ENCODE measurements around the gene MLPH.

Gene MLPH

GRCh38 chr2:237599465-237600110, 112.5 kb downstream of the MLPH start:
- ChIA-PET CTCF (interaction anchor here (0.7 kb wide), 1 partner anchor 146 kb away, joined by 3 read pairs; no protein-coding TSS in a partner anchor), POLR2A (no interaction called here)
- no peak for TF ChIP-seq NFRKB (IDR thresholded peaks at IDR 0.05)
- TF ChIP-seq ELF4 (IDR thresholded peaks at IDR 0.05) = no peak
- TF ChIP-seq L3MBTL2 (conservative IDR thresholded peaks at IDR 0.05) = no peak
- no peak for TF ChIP-seq SP1 (IDR thresholded peaks at IDR 0.05)
- no peak for TF ChIP-seq FOXA1 (IDR thresholded peaks at IDR 0.05)
- TF ChIP-seq FOXM1 (IDR thresholded peaks at IDR 0.05; ENCODE audit: borderline replicate concordance) = no peak
- DNase-seq (ENCODE audit: extremely low spot score) = no peak

- ChIA-PET CTCF (interaction anchor here (0.6 to 1.4 kb wide), 4 partner anchors 19 to 881 kb away, joined by 3 to 5 read pairs (median 4); no protein-coding TSS in a partner anchor), POLR2A (no interaction called here)
- no peak for DNase-seq (ENCODE audit: extremely low spot score)
- TF ChIP-seq FOXK2 (IDR thresholded peaks at IDR 0.05) = no peak
- no peak for TF ChIP-seq NFRKB (IDR thresholded peaks at IDR 0.05)
- TF ChIP-seq CTBP1 (IDR thresholded peaks at IDR 0.05; ENCODE audit: borderline replicate concordance) = no peak
- no peak for TF ChIP-seq ELF4 (IDR thresholded peaks at IDR 0.05)
- TF ChIP-seq ARNT (IDR thresholded peaks at IDR 0.05) = no peak
- no peak for TF ChIP-seq BHLHE40 (IDR thresholded peaks at IDR 0.05; ENCODE audit: borderline replicate concordance)
- no peak for TF ChIP-seq L3MBTL2 (conservative IDR thresholded peaks at IDR 0.05)
- TF ChIP-seq TARDBP (IDR thresholded peaks at IDR 0.05) = no peak
- no peak for TF ChIP-seq FOXM1 (IDR thresholded peaks at IDR 0.05; ENCODE audit: borderline replicate concordance)
- TF ChIP-seq HDGF (IDR thresholded peaks at IDR 0.05; ENCODE audit: borderline replicate concordance) = no peak
- TF ChIP-seq FOXA1 (IDR thresholded peaks at IDR 0.05) = no peak
- TF ChIP-seq PKNOX1 (IDR thresholded peaks at IDR 0.05) = no peak
- TF ChIP-seq SP1 (IDR thresholded peaks at IDR 0.05) = no peak
- TF ChIP-seq SUZ12 (IDR thresholded peaks at IDR 0.05) = no peak
- TF ChIP-seq ZNF384 (IDR thresholded peaks at IDR 0.05) = no peak
- TF ChIP-seq LEF1 (IDR thresholded peaks at IDR 0.05; ENCODE audit: borderline replicate concordance) = no peak
These were observed 113.3 kb downstream of the MLPH start for GRCh38 chr2:237600205-237600846.

DNA sequence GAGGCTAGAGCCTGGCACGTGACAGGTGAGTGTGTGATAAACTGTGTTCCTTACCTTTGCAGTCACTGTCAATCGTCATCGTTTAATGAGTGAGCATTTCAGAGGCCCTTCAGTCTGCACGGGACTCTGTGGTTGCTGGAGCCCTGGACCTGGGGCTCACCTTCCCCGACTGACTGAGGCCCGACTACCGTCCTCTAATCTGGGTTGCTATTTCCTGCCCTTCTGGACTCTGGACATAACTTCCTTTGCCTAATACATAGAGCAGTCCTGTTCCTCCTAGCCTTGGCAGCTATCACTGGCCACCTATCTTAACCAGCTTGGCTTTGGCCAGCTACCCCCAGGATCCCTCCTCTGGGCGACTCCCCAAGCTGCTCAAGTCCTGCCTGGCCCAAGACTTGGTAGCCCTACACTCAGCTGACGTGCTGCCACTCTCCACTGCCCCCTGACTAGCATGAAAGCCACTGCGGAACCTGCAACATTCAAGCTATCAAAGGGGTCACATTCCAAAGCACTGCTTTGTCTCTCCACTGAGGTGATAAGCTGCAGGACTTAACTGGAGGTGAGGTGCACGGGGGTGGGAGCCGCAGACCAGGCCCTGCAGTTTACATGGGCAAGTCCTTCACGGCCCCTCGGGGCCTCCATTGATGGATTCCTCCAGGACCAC, 114.5 kb downstream of the MLPH start:
- TF ChIP-seq SP1 (IDR thresholded peaks at IDR 0.05) (no peak), PKNOX1 (IDR thresholded peaks at IDR 0.05) (no peak), FOXA1 (IDR thresholded peaks at IDR 0.05) (no peak), TARDBP (IDR thresholded peaks at IDR 0.05) (no peak), ZNF384 (IDR thresholded peaks at IDR 0.05) (no peak), NFRKB (IDR thresholded peaks at IDR 0.05) (no peak), BHLHE40 (IDR thresholded peaks at IDR 0.05; ENCODE audit: borderline replicate concordance) (no peak), L3MBTL2 (conservative IDR thresholded peaks at IDR 0.05) (no peak), CTBP1 (IDR thresholded peaks at IDR 0.05; ENCODE audit: borderline replicate concordance) (no peak), LEF1 (IDR thresholded peaks at IDR 0.05; ENCODE audit: borderline replicate concordance) (no peak)
- DNase-seq (ENCODE audit: extremely low spot score) = no peak
- POLR2A ChIA-PET = no interaction called here
- CTCF ChIA-PET = interaction anchor here (1.1 to 1.4 kb wide), 2 partner anchors 30 to 89 kb away, joined by 3 to 5 read pairs; no protein-coding TSS in a partner anchor

GRCh38 chr2:237602409-237602808, 115.4 kb downstream of the MLPH start:
- ChIA-PET POLR2A (no interaction called here), CTCF (interaction anchor here (1.1 kb wide), 1 partner anchor 31 kb away, joined by 3 read pairs; no protein-coding TSS in a partner anchor)
- DNase-seq (ENCODE audit: extremely low spot score) = no peak
- TF ChIP-seq FOXA1 (IDR thresholded peaks at IDR 0.05) = no peak
- TF ChIP-seq SUZ12 (IDR thresholded peaks at IDR 0.05) = no peak
- no peak for TF ChIP-seq L3MBTL2 (conservative IDR thresholded peaks at IDR 0.05)
- TF ChIP-seq LEF1 (IDR thresholded peaks at IDR 0.05; ENCODE audit: borderline replicate concordance) = no peak
- no peak for TF ChIP-seq FOXM1 (IDR thresholded peaks at IDR 0.05; ENCODE audit: borderline replicate concordance)
- no peak for TF ChIP-seq FOXK2 (IDR thresholded peaks at IDR 0.05)
- no peak for TF ChIP-seq NFRKB (IDR thresholded peaks at IDR 0.05)
- no peak for TF ChIP-seq ELF4 (IDR thresholded peaks at IDR 0.05)
- TF ChIP-seq BHLHE40 (IDR thresholded peaks at IDR 0.05; ENCODE audit: borderline replicate concordance) = no peak
- TF ChIP-seq SP1 (IDR thresholded peaks at IDR 0.05) = no peak
- no peak for TF ChIP-seq HDGF (IDR thresholded peaks at IDR 0.05; ENCODE audit: borderline replicate concordance)
- no peak for TF ChIP-seq CTBP1 (IDR thresholded peaks at IDR 0.05; ENCODE audit: borderline replicate concordance)
- no peak for TF ChIP-seq ARNT (IDR thresholded peaks at IDR 0.05)
- TF ChIP-seq ZNF384 (IDR thresholded peaks at IDR 0.05) = no peak
- no peak for TF ChIP-seq PKNOX1 (IDR thresholded peaks at IDR 0.05)
- no peak for TF ChIP-seq TARDBP (IDR thresholded peaks at IDR 0.05)

- DNase-seq (ENCODE audit: extremely low spot score) = no peak
- CTCF ChIA-PET = no interaction called here
- POLR2A ChIA-PET = no interaction called here
- TF ChIP-seq BHLHE40 (IDR thresholded peaks at IDR 0.05; ENCODE audit: borderline replicate concordance) (no peak), FOXM1 (IDR thresholded peaks at IDR 0.05; ENCODE audit: borderline replicate concordance) (no peak), SP1 (IDR thresholded peaks at IDR 0.05) (no peak), TARDBP (IDR thresholded peaks at IDR 0.05) (no peak)
These were observed 116.1 kb downstream of the MLPH start for GRCh38 chr2:237603049-237603717.
